Naive thymus-derived CD4-positive, alpha-beta T cell (primary cell): Measurements from ENCODE around the gene PDE4D. TPM values are rescaled to one million over a fixed set of nuclear protein-coding genes. Genes with fewer than 3 reads are reported as not detected.
"Not testable (repeated sequence)": the region's sequence is repeated elsewhere in the genome, so short reads cannot be mapped to it uniquely, and the experiment has no call there.

ENCODE experiments used
- ATAC-seq: fragments of 150-1000 bp; cut with Tn5 transposase; 2 replicates; pipeline ENCODE4 v1.10.0; 2021; ENCODE audit warnings: mild to moderate bottlenecking, moderate library complexity
- CTCF ChIA-PET: fragments of 350-600 bp; sonication (Branson Sonifier 250); formaldehyde crosslinking; loops from one replicate; lab custom pipeline; 2021; ENCODE audit warnings: antibody characterized with exemption; lab: Charles Lee
- POLR2A ChIA-PET: fragments of 350-600 bp; sonication (Branson Sonifier 250); formaldehyde crosslinking; loops from one replicate; lab custom pipeline; 2021; ENCODE audit warnings: antibody characterized with exemption, inconsistent platforms; lab: Charles Lee
- DNase-seq, 9 donors: peaks; one replicate each; pipeline versions ENCODE4 v3.0.0 to v3.0.0-alpha.2; 2020 to 2022; ENCODE audit warnings: mixed read lengths in 1 of 9
- H3K27ac ChIP-seq: one replicate; pipeline ENCODE4 v1.7.0; 2013; ENCODE audit warnings: mild to moderate bottlenecking, low read depth, low read length, moderate library complexity
- H3K27me3 ChIP-seq, 2 donors: one replicate each; pipeline ENCODE4 v1.7.0; 2013; ENCODE audit warnings: low read length in 2 of 2, mild to moderate bottlenecking in 2 of 2, moderate library complexity in 2 of 2; ENCODE audit not compliant: control insufficient read depth in 2 of 2, insufficient read depth in 2 of 2
- H3K36me3 ChIP-seq, 3 experiments: 1 replicate in 2 of 3; 2 replicates in 1 of 3; pipeline ENCODE4 v1.7.0; 2013; ENCODE audit warnings: low read length in 3 of 3, mild to moderate bottlenecking in 3 of 3, moderate library complexity in 1 of 3; ENCODE audit not compliant: insufficient read depth in 3 of 3, control insufficient read depth in 2 of 3
- H3K4me1 ChIP-seq, 2 donors: one replicate each; pipeline ENCODE4 v1.7.0; 2013; ENCODE audit warnings: low read length in 2 of 2, mild to moderate bottlenecking in 2 of 2, moderate library complexity in 1 of 2; ENCODE audit not compliant: control insufficient read depth in 2 of 2, insufficient read depth in 2 of 2
- H3K4me3 ChIP-seq: 2 replicates; pipeline ENCODE4 v1.7.0; 2013; ENCODE audit warnings: mild to moderate bottlenecking, low read length
- H3K9me3 ChIP-seq, 3 experiments: 1 replicate in 2 of 3; 2 replicates in 1 of 3; pipeline ENCODE4 v1.7.0; 2013; ENCODE audit warnings: low read length in 3 of 3; ENCODE audit not compliant: control insufficient read depth in 2 of 3
- H3K27ac Mint-ChIP-seq, 9 donors: one replicate each; pipeline ENCODE4 v1.8.0; 2020 to 2022; ENCODE audit warnings: mixed read lengths in 9 of 9, mild to moderate bottlenecking in 8 of 9, moderate library complexity in 5 of 9, inconsistent platforms in 2 of 9
- H3K27me3 Mint-ChIP-seq, 5 donors: one replicate each; pipeline ENCODE4 v1.8.0; 2021 to 2022; ENCODE audit warnings: mixed read lengths in 5 of 5, mild to moderate bottlenecking in 1 of 5
- H3K36me3 Mint-ChIP-seq, 5 donors: one replicate each; pipeline ENCODE4 v1.8.0; 2020 to 2022; ENCODE audit warnings: mixed read lengths in 5 of 5, mild to moderate bottlenecking in 3 of 5, inconsistent platforms in 1 of 5
- H3K4me1 Mint-ChIP-seq, 7 donors: one replicate each; pipeline ENCODE4 v1.8.0; 2020 to 2022; ENCODE audit warnings: mixed read lengths in 7 of 7, mild to moderate bottlenecking in 3 of 7, inconsistent platforms in 1 of 7
- H3K4me3 Mint-ChIP-seq, 10 donors: one replicate each; pipeline ENCODE4 v1.8.0; 2020 to 2022; ENCODE audit warnings: mild to moderate bottlenecking in 10 of 10, mixed read lengths in 10 of 10, moderate library complexity in 6 of 10, inconsistent platforms in 2 of 10
- H3K9me3 Mint-ChIP-seq, 11 donors: one replicate each; pipeline ENCODE4 v1.8.0; 2020 to 2022; ENCODE audit warnings: mixed read lengths in 11 of 11, mild to moderate bottlenecking in 4 of 11, inconsistent platforms in 1 of 11, moderate library complexity in 1 of 11
- intact Hi-C, 2 donors: fragments of 100-400 bp; cut with micrococcal nuclease; formaldehyde crosslinking; loops; one replicate each; pipeline ENCODE4 v1.15.1; 2023
- polyA plus RNA-seq, 2 donors: library from polyadenylated mRNA; unstranded; fragments of 300-500 nt; fragmentation: Illumina TruSeq; gene quantifications; one replicate each; pipeline ENCODE4 v1.2.3, GENCODE V29; 2021
- total RNA-seq, 6 experiments: library from RNA in 5 of 6; stranded (reverse) in 5 of 6; gene quantifications; 1 replicate in 5 of 6; 2 replicates in 1 of 6; pipeline ENCODE4 v1.2.3 and lab custom pipeline; 2021 to 2026

PDE4D gene
- total and polyA plus RNA-seq, 7 experiments from 2014 or later, result 4.9 to 102 (median 38.8) TPM

DNA sequence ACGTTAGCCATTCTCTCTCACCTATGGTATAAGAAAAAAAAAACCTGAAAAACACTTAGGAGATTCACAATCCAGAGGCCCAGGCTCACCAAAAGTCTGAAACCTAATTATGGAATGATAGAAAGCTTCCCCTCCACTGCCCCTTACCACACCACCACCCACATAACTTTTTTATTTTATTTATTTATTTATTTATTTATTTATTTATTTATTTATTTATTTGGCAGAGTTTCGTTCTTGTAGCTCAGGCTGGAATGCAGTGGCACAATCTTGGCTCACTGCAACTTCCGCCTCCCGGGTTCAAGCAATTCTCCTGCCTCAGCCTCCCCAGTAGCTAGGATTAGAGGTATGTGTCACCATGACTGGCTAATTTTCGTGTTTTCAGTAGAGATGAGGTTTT lies 299.4 kb downstream of the PDE4D start:
- POLR2A ChIA-PET, DNase-seq, H3K9me3 Mint-ChIP-seq, H3K27ac Mint-ChIP-seq, H3K9me3 ChIP-seq, H3K4me3 ChIP-seq, ATAC-seq, H3K27me3 ChIP-seq, H3K4me1 ChIP-seq, H3K36me3 ChIP-seq, intact Hi-C loops, H3K27ac ChIP-seq, H3K36me3 Mint-ChIP-seq, CTCF ChIA-PET, H3K4me3 Mint-ChIP-seq: not testable (repeated sequence)
- Mint-ChIP-seq H3K4me1 (peaks cover 0 to 27% (median 0%) of the 10 kb centered on the region in 7 donors), H3K27me3 (peaks cover 0 to 15% (median 0%) of the 10 kb centered on the region in 5 donors)

DNA sequence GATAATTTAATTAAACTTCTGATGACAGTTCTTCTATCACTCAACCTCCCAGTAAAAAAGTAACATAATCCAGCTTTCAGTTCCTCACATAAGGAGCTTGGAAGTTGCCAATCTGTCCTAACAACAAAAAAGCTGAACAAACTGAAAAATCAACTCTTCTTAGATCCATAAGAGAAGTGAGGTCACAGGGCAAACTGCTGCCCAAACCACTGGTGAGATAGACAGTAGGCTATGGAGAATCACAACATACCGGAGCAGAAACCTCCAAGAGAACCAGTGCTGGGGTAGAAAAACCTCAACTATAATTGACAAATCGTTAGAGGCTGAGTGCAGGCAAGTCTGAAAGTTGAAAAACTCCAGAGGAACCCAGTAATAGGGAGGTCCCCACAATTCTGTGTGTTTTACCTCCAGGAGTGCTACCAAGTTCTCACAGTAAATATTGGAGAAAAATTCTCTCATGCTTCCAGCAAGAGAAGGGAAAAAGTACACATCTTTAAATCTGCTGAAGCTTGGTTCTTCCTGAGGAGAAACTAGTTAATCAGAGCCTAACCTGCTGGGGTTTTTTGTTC lies 300.0 kb downstream of the PDE4D start:
- peaks cover 0 to 27% (median 0%) of the 10 kb centered on the region in 7 donors for H3K4me1 Mint-ChIP-seq
- ChIA-PET POLR2A (no interaction called here), CTCF (no interaction called here)
- H3K9me3 Mint-ChIP-seq, result peaks cover 0 to 4% (median 0%) of the 10 kb centered on the region in 11 donors
- Histone ChIP-seq H3K27ac (no peak overlapping the region), H3K9me3 (no peaks in the 10 kb centered on the region), H3K36me3 (no peaks in the 10 kb centered on the region), H3K4me3 (no peak overlapping the region), H3K4me1 (no peaks in the 10 kb centered on the region), H3K27me3 (no peaks in the 10 kb centered on the region)
- ATAC-seq, result no peak
- no peaks in the 10 kb centered on the region for H3K36me3 Mint-ChIP-seq
- intact Hi-C loops, result no loop called here
- H3K27me3 Mint-ChIP-seq, result peaks cover 0 to 14% (median 0%) of the 10 kb centered on the region in 5 donors
- H3K27ac Mint-ChIP-seq, result no peak overlapping the region
- no peak for DNase-seq
- no peak overlapping the region for H3K4me3 Mint-ChIP-seq

DNA sequence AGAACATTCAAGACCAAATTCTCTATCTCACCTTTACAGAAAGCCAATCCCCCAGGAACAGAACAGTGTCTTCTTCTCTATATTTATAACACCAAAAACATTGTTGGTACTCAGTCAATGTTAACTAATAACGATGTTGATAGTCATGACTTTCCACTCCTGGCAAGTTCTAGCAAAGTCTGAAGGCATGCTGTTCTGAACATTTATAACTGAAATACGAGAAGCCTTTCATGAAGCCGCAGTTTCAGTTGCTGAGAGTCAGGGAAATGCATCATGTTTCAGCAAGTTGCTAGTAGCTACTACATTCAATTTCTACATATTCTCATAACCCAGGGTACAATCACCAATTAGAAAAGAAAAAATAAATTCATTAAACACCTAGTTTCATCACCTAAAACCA lies 301.4 kb downstream of the PDE4D start:
- H3K27ac Mint-ChIP-seq, result peak overlapping the region in 1 of 9 donors; percentile 34
- Histone ChIP-seq H3K4me3 (no peak overlapping the region), H3K4me1 (no peaks in the 10 kb centered on the region), H3K36me3 (no peaks in the 10 kb centered on the region), H3K9me3 (no peaks in the 10 kb centered on the region), H3K27me3 (no peaks in the 10 kb centered on the region), H3K27ac (no peak overlapping the region)
- ChIA-PET POLR2A (no interaction called here), CTCF (no interaction called here)
- H3K9me3 Mint-ChIP-seq, result peaks cover 0 to 4% (median 0%) of the 10 kb centered on the region in 11 donors
- H3K36me3 Mint-ChIP-seq, result no peaks in the 10 kb centered on the region
- H3K4me1 Mint-ChIP-seq, result peaks cover 0 to 27% (median 0%) of the 10 kb centered on the region in 7 donors
- ATAC-seq (no peak), DNase-seq (no peak)
- intact Hi-C loops, result no loop called here
- H3K27me3 Mint-ChIP-seq, result peaks cover 4 to 22% (median 10%) of the 10 kb centered on the region in 5 donors
- H3K4me3 Mint-ChIP-seq, result no peak overlapping the region

DNA sequence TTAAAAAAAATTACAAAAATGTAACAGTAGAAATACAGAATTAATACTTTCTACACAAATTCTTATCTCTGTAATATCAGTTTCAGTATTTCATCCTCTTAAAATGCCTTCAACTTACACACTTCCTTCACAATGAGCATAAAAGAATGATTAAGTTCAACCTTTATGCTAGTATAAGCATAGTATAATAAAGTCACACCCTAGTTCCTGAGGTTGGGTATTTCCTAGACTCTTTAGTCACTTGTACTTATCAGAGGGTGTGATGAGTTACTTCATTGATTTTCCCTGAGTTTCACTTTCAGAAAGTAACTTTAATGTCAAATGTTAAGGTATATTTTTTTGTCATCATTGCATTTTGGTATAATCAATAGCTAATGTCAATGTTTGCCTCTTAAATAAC lies 302.4 kb downstream of the PDE4D start:
- Histone ChIP-seq H3K36me3 (no peaks in the 10 kb centered on the region), H3K4me3 (no peak overlapping the region), H3K4me1 (no peaks in the 10 kb centered on the region), H3K27me3 (no peaks in the 10 kb centered on the region), H3K27ac (no peak overlapping the region), H3K9me3 (no peaks in the 10 kb centered on the region)
- Mint-ChIP-seq H3K4me3 (no peak overlapping the region), H3K4me1 (peaks cover 0 to 27% (median 0%) of the 10 kb centered on the region in 7 donors), H3K9me3 (peaks cover 0 to 4% (median 0%) of the 10 kb centered on the region in 11 donors), H3K36me3 (no peaks in the 10 kb centered on the region), H3K27me3 (peaks cover 9 to 32% (median 12%) of the 10 kb centered on the region in 5 donors), H3K27ac (peak overlapping the region in 1 of 9 donors; percentile 65)
- peak; percentile 42 for ATAC-seq
- intact Hi-C loops, result loop anchor here in 1 of 2 donors (1.0 kb wide), 1 partner anchor 18 kb away; no protein-coding TSS in a partner anchor
- CTCF ChIA-PET, result no interaction called here
- POLR2A ChIA-PET, result no interaction called here
- no peak for DNase-seq

DNA sequence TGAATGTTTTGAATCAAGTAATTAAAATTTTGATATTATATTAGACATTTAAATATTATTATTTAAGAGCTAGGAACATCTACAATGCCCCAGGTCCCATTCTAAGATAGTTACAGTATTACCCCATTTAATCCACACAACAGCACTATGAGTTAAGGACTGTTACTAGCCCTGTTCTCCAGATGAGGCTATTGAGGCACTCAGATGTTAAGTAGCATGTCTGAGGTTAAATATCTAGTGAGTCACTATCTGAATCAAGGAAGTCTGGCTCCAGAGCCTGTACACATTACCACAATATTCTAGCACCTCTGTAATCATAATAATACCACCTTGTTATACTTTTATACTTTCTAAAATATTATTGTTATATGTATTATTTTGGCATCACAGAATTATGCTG lies 304.6 kb downstream of the PDE4D start:
- POLR2A ChIA-PET, result no interaction called here

DNA sequence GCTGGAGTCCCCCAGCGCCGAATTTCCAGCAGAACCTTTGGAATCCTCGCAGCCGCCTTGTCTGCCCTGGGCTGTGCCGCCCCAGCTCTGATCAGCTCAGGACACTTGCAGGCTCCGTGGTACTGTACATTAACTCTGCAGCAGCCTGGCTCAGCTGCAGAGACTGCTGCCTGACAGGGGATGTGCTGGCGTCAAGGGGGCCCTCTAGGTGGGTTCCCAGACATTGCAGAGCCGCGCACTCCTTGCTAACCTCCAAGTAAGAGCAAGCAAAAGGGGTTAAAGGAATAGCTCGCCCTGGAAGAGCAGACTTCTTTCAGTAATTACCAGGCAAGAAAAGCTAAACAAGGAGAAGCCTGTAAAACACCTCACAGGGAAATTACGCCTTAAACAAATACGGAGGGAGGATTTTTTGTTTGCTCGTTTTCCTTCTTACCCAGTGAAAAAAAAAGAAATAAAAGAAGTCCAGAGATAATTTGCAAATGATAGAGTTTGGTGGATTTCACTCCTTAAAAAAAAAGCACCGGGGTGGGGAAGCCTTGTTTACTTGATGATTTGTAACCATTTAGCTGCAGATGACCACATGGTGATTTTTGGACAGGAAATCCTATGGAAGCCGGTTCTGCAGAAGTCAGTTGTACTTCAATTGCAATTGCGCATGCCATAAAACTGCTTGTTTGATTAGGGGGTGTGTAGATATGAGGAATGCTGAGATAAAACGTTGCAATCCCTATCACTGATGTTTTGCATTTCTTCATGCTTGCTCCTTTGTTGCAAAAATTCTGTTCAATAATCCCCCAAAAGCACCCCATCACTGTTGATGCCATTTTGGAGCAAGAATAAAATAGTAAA lies 305.8 kb downstream of the PDE4D start:
- intact Hi-C loops, result no loop called here
- ATAC-seq (no peak), DNase-seq (no peak)
- Mint-ChIP-seq H3K4me1 (peaks cover 0 to 24% (median 0%) of the 10 kb centered on the region in 7 donors), H3K36me3 (no peaks in the 10 kb centered on the region), H3K27me3 (peaks cover 9 to 45% (median 14%) of the 10 kb centered on the region in 5 donors), H3K27ac (no peak overlapping the region), H3K4me3 (no peak overlapping the region), H3K9me3 (peaks cover 0 to 3% (median 0%) of the 10 kb centered on the region in 11 donors)
- ChIA-PET POLR2A (no interaction called here), CTCF (no interaction called here)
- H3K9me3 ChIP-seq, result no peaks in the 10 kb centered on the region
- no peaks in the 10 kb centered on the region for H3K27me3 ChIP-seq
- no peaks in the 10 kb centered on the region for H3K36me3 ChIP-seq
- H3K27ac ChIP-seq, result no peak overlapping the region
- H3K4me1 ChIP-seq, result no peaks in the 10 kb centered on the region
- no peak overlapping the region for H3K4me3 ChIP-seq

More for the DNA sequence above, 304.6 kb downstream of the PDE4D start:
- Mint-ChIP-seq H3K4me1 (peaks cover 0 to 27% (median 0%) of the 10 kb centered on the region in 7 donors), H3K27ac (no peak overlapping the region), H3K4me3 (no peak overlapping the region), H3K27me3 (peaks cover 9 to 39% (median 14%) of the 10 kb centered on the region in 5 donors), H3K9me3 (peaks cover 0 to 3% (median 0%) of the 10 kb centered on the region in 11 donors), H3K36me3 (no peaks in the 10 kb centered on the region)
- CTCF ChIA-PET, result no interaction called here
- Histone ChIP-seq H3K4me3 (no peak overlapping the region), H3K36me3 (no peaks in the 10 kb centered on the region), H3K9me3 (no peaks in the 10 kb centered on the region), H3K27ac (no peak overlapping the region), H3K27me3 (no peaks in the 10 kb centered on the region), H3K4me1 (no peaks in the 10 kb centered on the region)
- no peak for DNase-seq
- no peak for ATAC-seq
- intact Hi-C loops, result no loop called here
